HG03469 (cell line): ENCODE data around the gene RPL27.
"Not testable (repeated sequence)": the region's sequence is repeated elsewhere in the genome, so short reads cannot be mapped to it uniquely, and the experiment has no call there.

Source experiments
- ATAC-seq: cut with Tn5 transposase; IDR thresholded peaks from one replicate; pipeline ENCODE4 v1.9.1; 2021; ENCODE audit warnings: mild to moderate bottlenecking, moderate library complexity, moderate number of reproducible peaks; ENCODE audit not compliant: unreplicated experiment

The RPL27 gene

GRCh38 chr17:42992872-42993271, 5.3 kb upstream of the RPL27 start:
- no peak for ATAC-seq

DNA sequence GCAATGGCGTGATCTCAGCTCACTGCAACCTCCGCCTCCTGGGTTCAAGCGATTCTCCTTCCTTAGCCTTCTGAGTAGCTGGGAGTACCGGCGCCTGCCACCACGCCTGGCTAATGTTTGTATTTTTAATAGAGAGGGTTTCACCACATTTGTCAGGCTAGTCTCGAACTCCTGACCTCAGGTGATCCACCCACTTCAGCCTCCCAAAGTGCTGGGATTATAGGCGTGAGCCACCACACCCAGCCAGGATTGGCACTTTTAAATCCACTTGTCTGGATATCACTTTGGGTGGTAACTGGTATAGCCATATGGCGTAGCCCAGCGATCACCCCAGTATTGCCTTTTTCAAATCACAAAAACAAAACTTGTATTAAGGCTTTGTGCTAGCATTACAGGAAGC, 4.3 kb upstream of the RPL27 start:
- not testable (repeated sequence) for ATAC-seq

DNA sequence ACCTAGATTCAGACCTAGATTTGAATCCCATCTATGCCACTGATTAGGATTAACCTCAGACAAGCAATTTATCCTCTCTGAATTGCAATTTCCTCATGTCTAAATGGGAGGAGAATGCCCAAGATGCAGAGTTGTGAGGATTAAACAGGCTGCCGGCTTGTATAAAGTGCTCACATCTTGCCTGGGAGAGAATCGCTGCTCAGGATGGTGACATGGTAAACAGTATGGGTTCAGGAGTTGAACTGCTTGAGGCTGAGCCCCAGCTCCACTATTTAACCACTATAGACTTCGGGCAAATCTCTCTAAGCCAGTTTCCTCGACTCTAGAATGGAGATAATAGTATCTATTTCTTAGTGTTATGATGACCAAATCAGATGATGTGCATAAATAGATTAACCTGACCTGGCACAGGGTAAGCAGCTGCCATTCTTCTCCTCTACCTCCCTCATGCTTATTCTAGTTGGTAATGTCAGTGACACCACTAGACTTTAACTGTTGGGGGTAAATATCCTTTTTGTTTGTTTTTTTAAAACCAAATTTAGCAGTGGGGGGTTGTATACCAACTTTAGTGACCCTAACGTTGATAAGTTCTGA, 732 bp upstream of the RPL27 start:
- ATAC-seq, result no peak

DNA sequence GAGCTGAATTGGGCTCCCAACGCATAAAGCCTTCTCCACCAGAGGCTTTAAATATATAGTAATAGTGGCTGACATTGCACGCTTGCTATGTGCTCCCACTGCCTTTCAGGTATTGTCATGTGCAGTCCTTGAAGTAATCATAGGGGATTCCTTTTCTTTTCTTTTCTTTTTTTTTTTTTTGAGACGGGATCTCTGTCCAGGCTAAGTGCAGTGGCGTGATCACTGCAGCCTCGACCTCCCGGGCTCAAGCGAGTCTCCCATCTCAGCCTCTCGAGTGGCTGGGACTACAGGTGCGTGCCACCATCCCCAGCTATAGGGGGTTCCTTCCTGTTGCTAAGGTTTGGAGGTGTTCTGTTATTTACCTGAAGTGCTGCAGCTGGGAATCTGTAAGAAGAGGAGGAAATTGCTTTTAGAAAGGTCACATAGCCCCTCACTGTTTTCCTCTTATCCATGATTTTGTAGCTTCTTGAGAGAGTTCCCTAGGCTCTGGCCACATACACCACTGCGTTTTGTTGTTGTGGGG, 845 bp downstream of the RPL27 start:
- no peak for ATAC-seq

DNA sequence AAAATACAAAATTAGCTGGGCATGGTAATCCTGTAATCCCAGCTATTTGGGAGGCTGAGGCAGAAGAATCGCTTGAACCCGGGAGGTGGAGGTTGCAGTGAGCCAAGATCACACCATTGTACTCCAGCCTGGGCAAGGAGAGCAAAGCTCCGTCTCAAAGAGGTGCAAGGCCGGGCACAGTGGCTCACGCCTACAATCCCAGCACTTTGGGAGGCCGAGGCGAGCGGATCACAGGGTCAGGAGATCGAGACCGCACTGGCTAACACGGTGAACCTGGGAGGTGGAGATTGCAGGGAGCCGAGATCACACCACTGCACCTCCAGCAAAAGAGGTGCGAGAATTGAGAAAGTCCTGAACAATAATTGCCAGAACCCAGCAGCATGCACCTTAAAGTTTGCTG, 2.7 kb downstream of the RPL27 start:
- not testable (repeated sequence) for ATAC-seq

DNA sequence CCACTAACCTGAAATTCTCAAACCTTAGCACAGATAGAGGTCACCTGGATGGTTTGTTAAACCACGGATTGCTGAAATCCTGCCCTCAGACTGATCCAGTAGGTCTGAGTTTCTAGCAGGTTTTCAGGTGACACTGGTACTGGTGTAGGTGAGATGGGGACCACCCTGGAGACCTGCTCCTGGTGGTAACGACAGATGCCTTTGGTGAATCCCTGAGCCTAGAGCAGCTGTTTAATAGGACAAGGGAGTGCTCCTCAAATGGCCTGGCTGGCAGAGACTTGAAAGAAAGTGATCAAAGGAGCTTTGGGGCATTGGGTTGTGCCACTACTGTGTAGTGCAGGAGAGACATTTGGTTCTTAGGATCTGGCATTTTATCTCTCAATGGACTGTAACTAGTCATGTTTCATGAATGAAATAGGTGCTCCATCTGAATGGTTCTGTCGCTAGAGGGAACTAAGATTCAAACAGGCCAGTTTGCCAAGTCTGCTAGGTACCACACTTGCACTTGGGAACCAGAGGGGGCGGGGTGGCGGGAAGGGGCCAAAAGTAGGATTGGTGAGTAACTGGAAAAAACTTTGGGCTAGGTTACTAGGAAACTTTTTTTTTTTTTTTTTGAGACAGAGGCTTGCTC, 5.4 kb downstream of the RPL27 start:
- ATAC-seq, result no peak

DNA sequence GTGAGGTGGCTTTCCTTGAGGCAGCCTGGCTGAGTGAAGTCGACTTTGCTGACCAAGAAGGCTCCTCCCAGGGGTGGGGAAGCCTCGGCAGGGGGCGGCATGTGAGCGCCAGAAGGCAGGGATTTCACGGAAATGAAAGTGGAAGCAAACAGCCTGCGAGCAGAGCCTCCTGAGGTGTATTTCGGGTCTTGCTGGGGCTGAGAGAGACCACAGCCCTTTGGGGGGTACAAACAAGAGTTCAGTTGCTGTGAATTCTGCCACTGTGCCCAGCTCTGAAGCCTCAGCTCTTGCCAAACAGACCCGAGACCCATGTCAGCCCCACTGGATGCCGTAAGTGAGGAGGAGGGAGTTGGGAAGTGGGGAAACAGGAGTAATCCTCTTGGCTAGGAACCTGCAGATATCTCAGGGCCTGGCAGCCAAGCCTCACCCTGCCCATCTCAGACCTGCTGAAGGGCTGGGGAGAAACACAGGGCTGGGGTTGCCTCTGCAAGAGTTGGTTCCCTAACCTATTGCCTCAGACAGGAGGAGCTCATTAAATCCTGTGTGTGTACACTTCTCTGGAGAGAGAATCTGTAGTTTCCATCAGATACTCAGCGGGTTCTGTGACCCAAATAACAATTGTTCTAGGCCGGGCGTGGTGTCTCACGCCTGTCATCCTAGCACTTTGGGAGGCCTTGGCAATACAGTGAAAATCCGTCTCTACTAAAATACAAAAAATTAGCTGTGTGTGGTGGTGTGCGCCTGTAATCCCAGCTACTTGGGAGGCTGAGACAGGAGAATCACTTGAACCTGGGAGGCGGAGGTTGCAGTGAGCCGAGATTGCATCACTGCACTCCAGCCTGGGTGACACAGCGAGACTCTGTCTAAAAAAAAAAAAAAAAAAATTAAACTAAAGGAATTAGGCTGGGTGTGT, 8.7 kb downstream of the RPL27 start, which contains the start of gene IFI35:
IFI35 (plus strand) TSS at position 146 of the 913 bp plus-strand sequence; CDS start at position 310, 164 bp downstream.
- ATAC-seq, result no peak

GRCh38 chr17:43010667-43011308, 12.6 kb downstream of the RPL27 start:
- ATAC-seq, result no peak

DNA sequence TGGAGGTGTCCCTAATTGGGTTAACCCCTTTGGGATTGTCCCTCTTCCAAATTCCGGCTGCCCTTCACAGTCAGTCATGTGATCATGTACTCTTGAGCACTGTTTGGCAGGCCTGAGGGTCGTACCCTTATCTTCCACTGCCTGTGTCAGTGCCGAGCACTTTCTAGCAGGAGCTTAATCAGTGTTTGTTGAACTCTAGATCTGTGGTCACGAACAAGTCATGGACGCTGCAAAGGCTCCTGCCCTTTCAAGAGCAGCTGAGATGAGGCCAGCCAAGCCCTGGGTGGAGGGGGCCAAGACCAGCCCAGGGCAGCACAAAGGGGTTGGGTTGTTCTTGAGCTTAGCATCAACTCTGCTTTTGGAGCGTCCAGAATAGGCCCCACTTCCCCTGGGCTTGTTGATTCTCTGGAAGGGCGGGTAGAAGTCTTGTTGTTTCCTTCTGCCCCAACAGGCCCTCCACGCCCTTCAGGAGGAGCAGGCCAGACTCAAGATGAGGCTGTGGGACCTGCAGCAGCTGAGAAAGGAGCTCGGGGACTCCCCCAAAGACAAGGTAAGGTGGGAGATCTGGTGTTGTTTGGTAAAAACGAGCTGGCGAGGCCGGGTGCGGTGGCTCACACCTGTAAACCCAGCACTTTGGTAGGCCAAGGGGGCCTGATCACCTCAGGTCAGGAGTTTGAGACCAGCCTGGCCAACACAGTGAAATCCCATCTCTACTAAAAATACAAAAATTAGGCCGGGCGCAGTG, 13.7 kb downstream of the RPL27 start:
- ATAC-seq, result no peak

DNA sequence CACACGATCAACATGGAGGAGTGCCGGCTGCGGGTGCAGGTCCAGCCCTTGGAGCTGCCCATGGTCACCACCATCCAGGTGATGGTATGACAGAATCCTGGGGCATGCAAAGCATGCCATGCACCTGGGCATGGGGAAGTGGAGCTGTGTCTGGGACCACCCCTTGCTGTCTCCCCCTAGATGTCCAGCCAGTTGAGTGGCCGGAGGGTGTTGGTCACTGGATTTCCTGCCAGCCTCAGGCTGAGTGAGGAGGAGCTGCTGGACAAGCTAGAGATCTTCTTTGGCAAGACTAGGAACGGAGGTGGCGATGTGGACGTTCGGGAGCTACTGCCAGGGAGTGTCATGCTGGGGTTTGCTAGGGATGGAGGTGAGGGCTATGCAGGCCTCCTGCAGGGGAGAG, 15.1 kb downstream of the RPL27 start:
- no peak for ATAC-seq

DNA sequence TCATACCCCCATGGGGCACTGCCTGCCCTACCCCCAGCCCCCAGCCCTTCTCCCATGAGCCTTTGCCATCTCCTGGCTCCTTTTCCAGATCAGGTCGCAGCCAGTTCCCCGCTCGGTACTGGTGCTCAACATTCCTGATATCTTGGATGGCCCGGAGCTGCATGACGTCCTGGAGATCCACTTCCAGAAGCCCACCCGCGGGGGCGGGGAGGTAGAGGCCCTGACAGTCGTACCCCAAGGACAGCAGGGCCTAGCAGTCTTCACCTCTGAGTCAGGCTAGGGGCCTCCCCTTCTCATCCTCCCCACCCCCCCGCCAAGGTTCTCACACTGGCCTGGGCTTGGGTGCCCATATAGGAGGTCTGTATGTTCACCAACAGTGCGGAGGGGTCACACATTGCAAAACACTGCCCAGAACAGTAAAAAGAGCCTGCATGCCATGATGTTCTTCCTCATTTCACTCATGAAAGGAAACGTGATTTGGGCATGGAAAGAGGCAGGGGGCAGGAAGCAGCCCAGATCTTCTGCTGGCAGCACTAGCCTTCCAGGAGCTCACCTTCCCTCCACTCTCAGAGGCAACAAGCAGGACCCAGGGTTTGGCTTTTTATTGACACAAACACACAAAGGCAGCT, 15.9 kb downstream of the RPL27 start:
- no peak for ATAC-seq

GRCh38 chr17:43014649-43015542, 16.7 kb downstream of the RPL27 start:
- ATAC-seq, result no peak

- ATAC-seq, result no peak
Observed at GRCh38 chr17:43015579-43015978, 17.4 kb downstream of the RPL27 start.

DNA sequence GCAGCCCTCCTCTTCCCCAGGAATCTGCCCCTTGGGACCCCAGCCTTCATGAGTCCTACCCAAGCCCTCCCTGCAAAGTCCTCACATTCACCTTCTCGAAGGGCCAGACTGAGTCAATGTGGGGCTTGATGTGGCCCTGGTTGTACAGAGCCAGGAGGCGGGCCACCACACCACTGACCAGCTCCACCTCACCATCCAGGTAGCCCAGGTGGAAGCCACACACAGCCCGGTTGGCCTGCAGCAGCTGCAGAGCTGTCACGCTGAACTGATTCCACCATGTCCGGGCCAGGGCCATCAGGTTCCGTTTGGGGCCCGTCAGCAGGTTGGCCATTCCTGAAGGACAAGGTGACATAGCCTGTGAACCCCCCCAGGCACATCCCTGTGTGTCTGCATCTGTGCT, 18.0 kb downstream of the RPL27 start:
- ATAC-seq, result no peak

GRCh38 chr17:43018008-43018853, 20.0 kb downstream of the RPL27 start:
- ATAC-seq, result no peak

- no peak for ATAC-seq
Observed at GRCh38 chr17:43018932-43019331, 20.7 kb downstream of the RPL27 start.

GRCh38 chr17:43019418-43019817, 21.2 kb downstream of the RPL27 start:
- no peak for ATAC-seq

DNA sequence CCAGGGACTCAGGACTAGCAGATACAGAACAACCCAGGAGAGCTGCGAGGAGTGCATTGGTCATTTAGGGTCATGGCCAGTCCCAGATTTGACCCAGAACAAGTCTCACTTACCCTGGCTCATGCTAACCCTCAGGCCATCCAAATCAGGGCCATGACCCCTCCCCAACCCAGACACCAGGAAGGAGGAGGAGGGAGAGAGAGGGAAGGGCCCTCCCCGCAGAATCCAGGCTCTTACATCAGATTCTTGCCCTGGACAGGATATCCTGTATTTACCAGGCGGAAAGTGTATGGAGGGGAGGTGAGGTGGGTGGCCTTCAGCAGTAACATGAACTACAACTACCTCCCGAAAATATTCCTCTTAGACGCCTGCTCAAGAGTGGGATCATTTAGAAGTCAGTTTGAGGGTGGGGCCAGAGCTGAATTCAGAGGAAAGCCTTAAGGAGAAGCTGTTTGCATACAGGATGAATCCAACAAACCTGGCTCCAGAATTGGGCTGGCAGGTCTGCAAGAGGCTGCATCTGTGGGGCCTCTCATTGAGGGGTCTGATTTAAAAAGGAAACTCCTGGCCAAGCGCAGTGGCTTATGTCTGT, 21.9 kb downstream of the RPL27 start:
- ATAC-seq, result no peak
